Measurements from ENCODE around the gene CRTAC1.

Gene CRTAC1

DNA sequence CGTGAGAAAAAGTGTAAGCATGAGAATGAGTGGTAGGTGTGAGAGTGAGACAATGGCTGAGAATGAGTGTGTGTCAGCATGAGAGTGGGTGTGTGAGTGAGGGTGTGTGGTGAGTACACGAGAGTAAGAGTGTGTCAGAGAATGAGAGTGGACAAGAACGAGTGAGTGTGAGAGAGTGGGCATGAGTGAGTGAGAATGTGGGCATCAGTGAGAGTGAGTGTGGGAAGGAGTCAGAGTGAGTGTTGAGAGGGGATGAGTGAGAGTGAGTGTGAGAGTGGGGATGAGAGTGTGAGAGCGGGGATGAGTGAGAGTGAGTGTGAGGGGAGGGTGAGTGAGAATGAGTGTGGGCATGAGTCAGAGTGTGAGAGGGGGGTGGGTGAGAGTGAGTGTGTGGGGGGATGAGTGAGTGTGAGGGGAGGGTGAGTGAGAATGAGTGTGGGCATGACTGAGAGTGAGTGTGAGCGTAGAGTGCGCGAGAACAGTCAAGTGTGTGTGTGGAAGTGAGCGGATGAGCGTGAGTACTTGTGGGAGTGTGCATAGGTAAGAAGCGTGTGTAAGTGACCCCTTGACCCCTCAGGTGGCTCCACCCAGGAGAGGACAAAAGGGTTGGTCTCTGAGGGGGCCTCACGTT, 105.0 kb downstream of the CRTAC1 start:
- no peak for DNase-seq
- Histone ChIP-seq H3K4me3 (no peak overlapping the region), H3K36me3 (no peaks in the 10 kb centered on the region), H3K27me3 (peaks cover 0 to 54% of the 10 kb centered on the region in 2 donors), H3K27ac (no peak overlapping the region), H3K4me1 (peaks cover 0 to 8% (median 0%) of the 10 kb centered on the region in 4 donors), H3K9me3 (no peaks in the 10 kb centered on the region)
- intact Hi-C loops (cut with DNase I; ENCODE audit: low total_unique reads) = no loop called here
- TF ChIP-seq, protein P1, sequence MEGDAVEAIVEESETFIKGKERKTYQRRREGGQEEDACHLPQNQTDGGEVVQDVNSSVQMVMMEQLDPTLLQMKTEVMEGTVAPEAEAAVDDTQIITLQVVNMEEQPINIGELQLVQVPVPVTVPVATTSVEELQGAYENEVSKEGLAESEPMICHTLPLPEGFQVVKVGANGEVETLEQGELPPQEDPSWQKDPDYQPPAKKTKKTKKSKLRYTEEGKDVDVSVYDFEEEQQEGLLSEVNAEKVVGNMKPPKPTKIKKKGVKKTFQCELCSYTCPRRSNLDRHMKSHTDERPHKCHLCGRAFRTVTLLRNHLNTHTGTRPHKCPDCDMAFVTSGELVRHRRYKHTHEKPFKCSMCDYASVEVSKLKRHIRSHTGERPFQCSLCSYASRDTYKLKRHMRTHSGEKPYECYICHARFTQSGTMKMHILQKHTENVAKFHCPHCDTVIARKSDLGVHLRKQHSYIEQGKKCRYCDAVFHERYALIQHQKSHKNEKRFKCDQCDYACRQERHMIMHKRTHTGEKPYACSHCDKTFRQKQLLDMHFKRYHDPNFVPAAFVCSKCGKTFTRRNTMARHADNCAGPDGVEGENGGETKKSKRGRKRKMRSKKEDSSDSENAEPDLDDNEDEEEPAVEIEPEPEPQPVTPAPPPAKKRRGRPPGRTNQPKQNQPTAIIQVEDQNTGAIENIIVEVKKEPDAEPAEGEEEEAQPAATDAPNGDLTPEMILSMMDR (IDR thresholded peaks at IDR 0.05) = no peak

DNA sequence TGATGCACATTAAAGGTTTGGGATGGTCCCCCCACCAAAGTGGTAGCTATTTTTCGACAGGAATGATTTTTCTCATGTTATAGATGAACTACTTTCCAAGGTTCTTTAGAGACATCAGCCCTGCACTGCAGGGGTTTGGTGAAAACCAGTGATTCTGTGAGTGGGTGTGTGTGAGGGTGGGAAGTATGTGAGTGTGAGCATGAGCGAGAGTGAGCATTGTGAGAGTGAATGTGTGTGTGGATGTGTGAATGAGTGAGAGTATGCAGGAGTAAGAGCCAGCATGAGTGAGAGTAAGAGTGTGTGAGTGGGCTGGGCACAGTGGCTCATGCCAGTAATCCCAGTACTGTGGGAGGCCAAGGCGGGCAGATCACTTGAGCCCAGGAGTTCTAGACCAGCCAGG, 105.7 kb downstream of the CRTAC1 start:
- Histone ChIP-seq H3K27me3 (peaks cover 0 to 57% of the 10 kb centered on the region in 2 donors), H3K4me3 (no peak overlapping the region), H3K9me3 (no peaks in the 10 kb centered on the region), H3K36me3 (no peaks in the 10 kb centered on the region), H3K27ac (no peak overlapping the region), H3K4me1 (peaks cover 0 to 8% (median 0%) of the 10 kb centered on the region in 4 donors)
- TF ChIP-seq, protein P1 (IDR thresholded peaks at IDR 0.05) = no peak
- intact Hi-C loops (cut with DNase I; ENCODE audit: low total_unique reads) = no loop called here
- DNase-seq = no peak

DNA sequence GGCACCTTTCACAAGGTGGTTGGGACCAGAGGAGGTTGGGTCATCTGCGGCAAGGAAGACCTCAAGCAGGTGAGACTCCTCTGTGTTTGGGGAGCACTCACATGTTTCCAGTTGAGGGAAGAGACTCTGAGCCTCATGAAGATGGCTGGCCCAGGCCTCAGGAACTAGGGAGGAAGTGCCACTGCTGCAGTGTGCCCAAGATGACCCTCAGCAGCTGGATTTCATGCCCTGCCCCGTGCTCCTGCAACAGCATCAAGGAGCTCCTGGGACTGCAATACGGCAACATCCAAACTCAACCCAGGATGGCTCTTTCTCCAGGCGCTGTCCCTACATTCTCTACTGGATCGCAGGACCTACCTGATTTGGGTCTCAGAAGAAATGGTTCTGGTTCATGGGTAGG, 106.9 kb downstream of the CRTAC1 start:
- Histone ChIP-seq H3K4me3 (no peak overlapping the region), H3K36me3 (no peaks in the 10 kb centered on the region), H3K27ac (no peak overlapping the region), H3K9me3 (no peaks in the 10 kb centered on the region), H3K27me3 (peaks cover 0 to 58% of the 10 kb centered on the region in 2 donors), H3K4me1 (peaks cover 0 to 8% (median 0%) of the 10 kb centered on the region in 4 donors)
- no peak for DNase-seq
- intact Hi-C loops (cut with DNase I; ENCODE audit: low total_unique reads) = no loop called here
- TF ChIP-seq, protein P1 (IDR thresholded peaks at IDR 0.05) = no peak

DNA sequence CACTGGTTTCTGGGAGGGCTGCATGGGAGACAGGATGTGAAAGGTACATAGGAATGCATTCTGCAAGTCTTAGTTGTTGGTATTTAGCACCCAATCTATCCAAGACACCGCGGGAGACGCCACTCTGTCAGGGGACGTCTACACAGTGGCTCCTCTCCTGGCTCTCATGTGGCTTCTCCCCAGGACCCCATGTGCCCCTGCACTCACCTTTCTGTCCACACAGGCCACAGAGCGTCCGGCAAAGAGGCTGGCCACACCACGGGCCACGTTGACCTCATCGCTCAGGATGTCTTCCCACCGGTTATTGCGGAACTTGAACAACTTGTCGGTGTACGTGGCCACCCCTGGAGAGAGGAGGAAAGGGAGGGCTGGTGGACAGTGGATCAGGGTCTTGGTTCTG, 107.4 kb downstream of the CRTAC1 start:
- intact Hi-C loops (cut with DNase I; ENCODE audit: low total_unique reads) = no loop called here

DNA sequence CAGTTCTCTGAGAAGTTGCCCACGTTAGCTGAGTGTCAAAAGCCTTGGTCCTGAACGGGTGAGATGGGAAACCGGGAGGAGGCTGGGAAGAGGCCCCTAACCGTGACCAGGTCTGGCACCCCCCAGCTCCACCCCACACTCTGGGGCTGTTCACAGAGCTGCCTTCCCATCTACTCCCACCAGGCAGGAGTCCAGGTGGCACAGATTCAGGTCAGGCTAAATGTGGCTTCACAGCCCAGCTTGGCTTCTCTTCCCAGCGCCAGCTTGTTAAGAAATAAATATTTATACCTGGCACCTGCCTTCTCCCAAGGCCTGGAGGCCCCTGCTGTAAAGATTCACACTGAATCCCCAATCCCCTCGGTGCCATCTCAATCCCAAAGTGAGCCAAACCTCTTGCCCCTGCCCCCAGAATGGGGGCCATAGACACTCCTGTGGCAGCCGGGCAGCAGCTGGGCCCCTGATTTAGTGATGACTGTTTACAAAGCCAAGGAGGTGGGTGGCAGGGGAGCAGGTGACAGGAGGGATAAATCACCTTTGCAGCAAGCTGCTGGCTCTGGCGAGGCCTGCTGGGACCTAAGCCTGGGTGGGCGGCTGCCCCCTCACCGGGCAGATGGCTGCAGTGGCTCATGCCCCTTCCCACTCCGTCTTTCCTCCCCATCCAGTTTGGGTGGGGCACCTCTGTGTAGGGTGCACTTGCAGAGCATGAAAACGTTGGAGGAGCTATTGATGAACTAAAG, 108.2 kb downstream of the CRTAC1 start:
- no peak for DNase-seq
- intact Hi-C loops (cut with DNase I; ENCODE audit: low total_unique reads) = no loop called here
- Histone ChIP-seq H3K9me3 (no peaks in the 10 kb centered on the region), H3K4me1 (peaks cover 0 to 13% (median 1%) of the 10 kb centered on the region in 4 donors), H3K36me3 (no peaks in the 10 kb centered on the region), H3K4me3 (no peak overlapping the region), H3K27ac (no peak overlapping the region), H3K27me3 (peaks cover 0 to 53% of the 10 kb centered on the region in 2 donors)
- TF ChIP-seq, protein P1 (IDR thresholded peaks at IDR 0.05) = no peak

More for the DNA sequence above, 107.4 kb downstream of the CRTAC1 start:
- no peak overlapping the region for H3K27ac ChIP-seq
- no peaks in the 10 kb centered on the region for H3K9me3 ChIP-seq
- no peak overlapping the region for H3K4me3 ChIP-seq
- TF ChIP-seq, protein P1 (IDR thresholded peaks at IDR 0.05) = no peak
- no peak for DNase-seq
- H3K36me3 ChIP-seq = no peaks in the 10 kb centered on the region
- peaks cover 0 to 8% (median 0%) of the 10 kb centered on the region in 4 donors for H3K4me1 ChIP-seq
- peaks cover 0 to 53% of the 10 kb centered on the region in 2 donors for H3K27me3 ChIP-seq

Data from tibial artery (tissue), 4 donors.